Measurements from ENCODE around the gene PCDHB1.

The PCDHB1 gene

DNA sequence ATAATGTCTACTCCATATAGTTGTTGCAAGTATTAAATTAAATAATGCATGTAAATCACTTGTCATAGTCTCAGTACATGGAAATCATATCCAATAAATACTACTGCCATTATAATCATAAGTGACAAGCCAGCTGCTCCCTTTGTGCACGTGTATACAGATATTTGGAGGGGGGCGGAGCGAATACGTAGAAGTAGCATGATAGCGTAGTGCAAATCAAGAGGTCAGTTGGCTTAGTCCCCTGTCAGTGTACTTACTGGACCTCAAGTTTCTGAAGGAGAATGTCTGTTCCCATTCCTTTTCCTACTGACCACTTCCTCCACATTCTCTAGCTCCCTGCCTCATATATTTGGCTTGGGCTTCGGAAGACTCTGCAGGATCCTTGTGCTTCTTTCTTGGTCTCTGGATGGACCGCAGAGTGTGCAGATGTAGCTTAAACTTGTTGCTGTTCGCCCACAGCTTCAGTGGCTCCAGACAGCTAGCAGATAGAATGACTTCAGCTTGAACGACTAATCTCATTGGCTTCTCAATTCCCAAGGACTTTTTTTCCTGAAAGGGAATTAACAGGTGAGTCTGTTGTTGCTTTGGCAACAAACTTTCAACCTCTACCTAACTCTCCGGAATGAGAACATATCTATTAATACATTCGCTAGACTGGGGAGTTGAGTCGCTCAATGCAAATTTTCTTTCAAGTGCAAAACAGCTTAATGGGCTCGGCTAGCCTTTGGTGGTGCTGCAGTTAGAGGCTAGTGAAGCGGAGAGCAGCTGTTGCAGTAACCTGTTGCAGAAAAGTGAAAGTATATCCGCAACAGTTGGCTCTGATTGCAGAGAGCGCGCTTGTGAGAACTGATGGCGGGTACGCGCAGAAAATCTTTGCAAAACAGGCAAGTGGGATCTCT is at the start of gene PCDHB1:
Gene PCDHB1 (plus strand): TSS at position 753 of the 899 bp plus-strand sequence. CDS start 97 bp downstream, at position 850.
- no peak for DNase-seq

DNA sequence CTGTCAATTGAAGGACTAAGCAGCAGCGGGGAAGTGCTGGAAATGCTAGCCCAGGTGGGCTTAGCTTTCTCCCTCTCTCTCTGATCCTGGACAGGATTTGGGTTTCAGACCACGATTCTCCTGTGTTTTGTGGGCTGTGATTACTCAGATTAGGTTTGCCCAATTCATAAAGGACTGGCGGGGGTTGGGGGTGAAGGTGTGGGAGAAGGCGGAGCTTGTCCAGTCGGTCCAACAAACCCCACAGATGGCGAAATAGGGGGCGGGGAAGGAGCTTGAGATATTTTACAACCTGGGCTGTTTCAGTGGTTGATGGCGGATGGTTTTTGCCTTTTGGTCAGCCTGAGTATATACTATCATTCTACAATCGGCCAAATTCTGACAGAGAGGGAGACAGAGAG is 49.7 kb upstream of the PCDHB1 start:
- DNase-seq, result no peak

DNA sequence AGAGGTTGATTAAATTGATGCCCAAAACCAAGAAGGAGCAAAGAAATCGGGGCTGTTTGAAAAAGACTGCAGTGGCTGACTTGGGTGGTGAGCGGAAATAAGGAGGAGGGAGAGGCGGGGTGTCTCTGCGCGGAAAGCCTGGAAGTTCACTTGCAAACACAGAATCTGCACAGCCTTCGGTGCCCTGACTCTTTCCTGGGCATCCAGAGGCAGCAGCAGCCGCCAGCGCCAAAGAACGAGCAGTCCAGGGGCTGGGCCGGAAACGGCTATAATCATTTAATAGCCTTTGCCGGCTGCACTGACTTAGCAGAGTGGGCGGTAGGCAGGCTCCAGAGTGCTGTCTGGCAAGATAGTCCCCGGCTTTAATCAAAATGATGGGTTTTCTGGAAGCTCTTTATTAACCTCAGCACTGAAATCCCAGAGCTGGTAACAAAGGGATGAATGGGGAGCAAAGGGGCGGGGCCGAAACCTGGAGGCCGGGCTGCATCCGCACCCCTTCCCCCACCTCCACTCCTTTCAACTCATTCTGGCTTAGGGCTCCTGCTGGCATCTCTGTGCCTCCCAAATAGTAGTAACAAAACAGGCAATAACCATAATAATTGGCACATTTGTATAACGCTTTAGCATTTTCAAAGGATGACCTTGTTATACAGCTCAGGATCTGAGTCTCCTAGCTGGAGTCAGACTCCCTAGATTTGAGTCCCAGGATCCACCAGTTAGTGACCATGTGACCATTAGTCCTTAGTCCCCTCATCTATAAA is 49.1 kb upstream of the PCDHB1 start:
- no peak for DNase-seq

DNA sequence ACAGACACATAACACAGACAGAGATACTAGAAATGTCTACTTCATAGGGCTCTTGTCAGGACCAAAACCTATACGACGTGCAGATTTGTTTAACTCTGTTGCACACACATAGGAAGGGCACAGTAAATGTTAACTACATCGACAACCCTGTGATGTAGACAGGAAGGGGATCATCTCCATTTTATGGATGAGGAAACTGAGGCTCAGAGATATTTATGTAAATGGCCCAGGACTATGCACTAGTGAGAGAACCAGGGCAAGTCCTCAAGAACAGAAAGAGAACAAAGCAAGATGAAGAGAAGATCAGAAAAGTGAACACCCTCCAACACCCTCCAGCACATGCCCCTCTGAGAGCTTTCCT is 48.6 kb upstream of the PCDHB1 start:
- no peak for DNase-seq

DNA sequence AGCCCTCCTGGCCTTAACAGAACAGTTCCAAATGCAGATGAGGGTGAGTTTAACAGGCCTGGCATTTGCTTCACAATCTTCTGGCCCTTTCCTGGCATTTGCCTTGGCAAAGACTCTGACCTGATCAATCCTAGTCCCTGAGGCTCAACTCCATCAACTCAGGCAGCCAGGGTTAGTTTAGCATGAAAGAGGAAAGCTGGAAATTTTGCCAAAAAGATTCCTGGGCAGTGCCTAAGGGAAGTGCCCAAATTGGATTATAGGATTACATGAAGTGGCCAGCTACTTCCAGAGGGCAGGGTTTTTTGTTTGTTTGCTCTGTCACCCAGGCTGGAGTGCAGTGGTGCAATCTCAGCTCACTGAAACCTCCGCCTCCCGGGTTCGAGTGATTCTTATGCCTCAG is 48.1 kb upstream of the PCDHB1 start:
- DNase-seq, result no peak

DNA sequence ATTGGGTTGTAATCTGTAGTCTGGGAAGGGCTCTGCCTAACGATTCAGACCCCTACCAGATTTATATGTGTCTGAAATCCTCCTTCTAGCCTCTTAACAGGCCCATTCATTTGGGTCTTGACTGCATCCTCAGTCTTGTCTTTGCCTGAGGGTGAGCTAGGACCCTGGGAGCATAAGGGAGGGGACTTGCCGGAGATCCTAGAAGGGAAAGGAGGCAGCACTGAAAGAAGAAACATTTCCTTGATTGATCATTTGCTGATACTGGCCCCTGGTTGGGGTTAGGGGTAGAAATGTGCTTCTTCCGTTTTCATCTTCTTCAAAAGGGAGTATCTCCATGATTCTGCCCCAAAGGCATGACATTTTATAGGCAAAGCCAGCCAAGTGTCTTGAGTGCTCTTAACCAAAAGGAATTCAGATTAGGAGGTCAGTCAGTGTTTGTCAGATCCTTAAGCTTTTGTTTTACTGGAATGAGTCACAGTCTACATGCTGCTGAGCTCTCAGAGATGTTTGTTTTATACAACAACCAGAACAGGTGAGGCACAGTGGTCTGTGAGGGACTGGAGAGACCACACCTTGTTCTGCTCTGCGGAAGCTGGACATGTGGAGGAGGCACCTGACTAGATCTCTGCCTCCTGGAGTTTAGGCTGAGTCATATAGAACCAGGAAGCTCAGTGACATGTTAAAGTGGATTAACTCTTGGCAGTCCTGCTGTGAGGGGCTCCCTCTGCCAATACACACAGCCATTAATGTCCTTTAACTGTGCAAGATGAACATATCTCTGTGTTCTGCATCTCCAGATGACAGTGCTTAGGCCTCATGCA is 47.2 kb upstream of the PCDHB1 start:
- no peak for DNase-seq

- DNase-seq, result no peak
These were observed 43.4 kb upstream of the PCDHB1 start for GRCh38 chr5:141007791-141008190.

- no peak for DNase-seq
These were observed 41.0 kb upstream of the PCDHB1 start for GRCh38 chr5:141010047-141010793.

DNA sequence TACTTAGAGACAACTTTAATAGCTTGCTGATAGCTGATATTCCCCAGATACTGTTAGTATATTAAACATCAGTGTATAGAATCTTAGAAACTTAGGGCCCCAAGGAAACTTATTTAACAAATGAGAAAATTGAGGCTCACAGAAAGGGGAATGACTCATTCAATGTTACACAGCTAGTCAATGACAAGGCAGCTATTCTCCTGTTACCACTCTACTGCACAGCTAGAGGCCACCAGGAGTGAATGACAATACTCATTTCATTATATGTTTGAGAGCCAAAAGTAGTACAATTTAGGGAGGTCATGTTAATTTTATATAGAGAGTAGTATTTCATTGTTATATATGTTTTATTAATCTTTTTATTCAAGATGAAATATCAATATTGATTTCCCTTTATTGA is 33.2 kb upstream of the PCDHB1 start:
- no peak for DNase-seq

- no peak for DNase-seq
These were observed 28.8 kb upstream of the PCDHB1 start for GRCh38 chr5:141022384-141022783.

GRCh38 chr5:141031006-141031405 is 20.2 kb upstream of the PCDHB1 start:
- no peak for DNase-seq

DNA sequence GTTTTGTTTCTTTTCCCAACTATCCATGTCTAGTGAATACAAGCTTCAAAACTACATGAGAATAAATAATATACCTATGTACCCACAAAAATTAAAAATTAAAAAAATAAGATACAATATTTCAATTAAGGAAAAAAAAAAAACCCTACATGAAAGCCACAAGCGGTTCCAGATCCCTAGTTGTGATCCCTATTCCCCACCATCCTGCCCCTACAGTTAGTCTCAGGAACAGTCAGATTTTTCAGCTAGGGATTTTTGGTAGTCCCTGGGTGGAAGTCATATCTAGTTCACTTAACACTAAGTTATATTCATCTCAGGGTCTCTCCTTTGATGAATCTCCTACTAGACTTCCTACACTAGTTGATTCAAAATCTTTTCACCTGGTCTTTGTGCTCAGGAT is 18.5 kb upstream of the PCDHB1 start:
- no peak for DNase-seq

DNA sequence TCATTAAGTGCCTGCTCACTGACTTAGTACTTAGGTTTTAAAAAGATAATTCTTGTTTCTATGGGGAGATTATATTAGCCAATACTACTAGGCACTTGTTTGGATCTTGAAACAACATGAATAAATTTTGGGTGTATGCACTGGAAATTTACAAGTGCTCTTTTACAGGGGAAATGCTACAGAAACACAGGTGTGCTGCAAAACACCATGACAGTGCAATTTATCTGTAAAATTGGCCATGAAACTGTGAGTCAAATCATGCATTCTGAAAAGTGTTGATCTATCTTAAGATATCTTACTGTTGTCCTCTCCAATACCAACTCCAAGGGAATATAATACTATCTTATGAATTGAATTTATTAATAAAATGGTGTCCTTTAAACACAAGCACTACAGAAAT is 12.1 kb upstream of the PCDHB1 start:
- DNase-seq, result no peak

- DNase-seq, result peak; percentile 23
These were observed 11.7 kb upstream of the PCDHB1 start for GRCh38 chr5:141039517-141039916.

DNA sequence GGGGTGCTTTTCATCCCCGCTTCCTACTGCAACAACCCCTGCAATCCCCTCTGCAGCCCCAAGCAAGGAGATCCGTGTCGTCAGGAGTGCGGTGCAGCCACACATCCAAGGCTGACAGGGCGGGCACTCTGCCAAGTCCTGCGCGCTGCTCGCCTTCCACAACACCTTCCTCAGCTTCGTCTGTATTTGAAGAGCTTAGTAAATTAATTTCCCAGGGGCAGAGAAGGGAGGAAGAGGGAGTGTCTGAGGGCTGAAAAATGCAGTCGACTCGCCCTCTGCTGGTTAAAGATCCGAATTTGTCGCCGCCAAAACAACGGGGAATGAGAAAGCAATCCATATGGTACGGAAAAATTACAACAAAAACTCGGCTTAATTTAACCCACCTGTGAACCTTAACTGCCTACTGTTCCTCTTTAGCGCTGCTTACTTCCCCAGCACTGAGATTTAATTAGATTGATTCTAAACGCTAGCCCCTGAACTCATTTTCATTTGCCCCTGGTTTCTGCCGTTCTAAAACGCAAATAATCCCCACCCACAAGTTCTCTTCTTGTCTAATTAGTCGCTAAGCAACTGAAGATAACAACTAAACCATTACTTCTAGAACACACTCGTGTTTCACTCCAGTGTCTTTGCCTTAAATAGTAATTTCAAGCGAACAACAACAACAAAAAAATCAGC is 10.9 kb upstream of the PCDHB1 start:
- peak; percentile 81 for DNase-seq

GRCh38 chr5:141040771-141041426 is 10.3 kb upstream of the PCDHB1 start:
- DNase-seq, result peak; percentile 91

- no peak for DNase-seq
These were observed 9.8 kb upstream of the PCDHB1 start for GRCh38 chr5:141041427-141041785.

- DNase-seq, result peak; percentile 44
These were observed 8.6 kb upstream of the PCDHB1 start for GRCh38 chr5:141042555-141042954.

GRCh38 chr5:141051521-141051866 is 320 bp downstream of the PCDHB1 start:
- DNase-seq, result no peak

- no peak for DNase-seq
These were observed 26.7 kb downstream of the PCDHB1 start for GRCh38 chr5:141077826-141078225.

DNA sequence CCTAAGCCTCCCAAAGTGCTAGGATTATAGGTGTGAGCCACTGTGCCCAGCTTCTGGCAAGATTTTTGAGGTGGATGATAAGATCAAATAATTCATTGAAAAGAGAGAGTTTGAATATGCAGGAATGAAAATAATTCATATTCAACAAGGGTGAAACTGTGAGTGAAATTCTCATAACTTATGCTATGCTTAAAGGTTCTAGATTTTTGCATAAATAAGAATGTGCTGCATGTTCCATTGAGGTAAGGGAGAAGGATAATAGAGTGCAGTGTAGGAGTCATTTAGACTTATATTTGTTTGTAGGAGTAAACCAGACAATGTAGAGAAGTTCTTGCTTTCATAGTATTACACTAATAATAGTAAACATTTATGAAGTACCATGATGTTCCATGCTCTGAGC is 31.1 kb downstream of the PCDHB1 start:
- no peak for DNase-seq
